ENCODE results near the gene SULT1A2.
"Not testable (repeated sequence)": the region's sequence is repeated elsewhere in the genome, so short reads cannot be mapped to it uniquely, and the experiment has no call there.

SULT1A2 gene

DNA sequence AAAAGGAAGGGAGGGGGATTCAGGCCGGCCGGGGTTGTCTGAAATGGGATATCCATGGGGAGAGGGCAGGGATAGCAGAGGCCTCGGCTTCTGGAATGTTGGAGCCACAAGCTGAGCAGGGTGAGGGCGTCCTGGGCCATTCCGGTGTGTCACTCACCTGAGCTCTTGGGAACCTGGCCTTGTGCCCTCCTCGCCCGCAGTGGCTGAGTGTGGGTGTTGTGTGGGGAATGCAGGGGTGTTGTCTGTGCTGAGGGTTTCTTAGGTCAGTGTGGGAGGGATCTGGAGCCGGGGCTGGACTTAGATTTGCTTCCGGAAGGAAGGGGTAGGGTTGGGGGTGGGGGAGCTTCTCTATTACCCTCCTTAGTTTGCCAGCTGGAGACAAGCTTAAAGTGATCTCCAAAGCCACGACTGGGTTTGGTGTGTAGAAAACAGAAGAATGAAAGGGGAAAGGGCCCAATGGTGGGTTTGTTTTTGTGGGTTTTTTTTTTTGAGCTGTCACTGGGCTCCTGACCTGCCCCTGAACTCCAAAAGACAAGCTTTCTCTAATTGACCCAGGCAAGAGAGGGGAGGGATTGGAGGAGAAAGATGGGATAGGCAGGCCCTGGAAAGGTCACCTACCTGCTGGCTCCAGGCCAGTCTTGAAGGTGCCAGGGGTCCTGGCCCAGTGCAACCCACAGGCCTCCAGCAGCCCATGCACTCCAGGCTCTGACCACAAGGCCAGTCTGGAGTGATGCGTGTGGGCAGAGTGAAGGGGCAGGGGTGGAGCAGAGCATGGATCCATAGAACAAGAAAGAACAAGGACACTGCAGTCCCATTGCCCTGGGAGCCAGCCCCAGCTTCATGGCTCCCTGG is at the start of gene SULT1A2:
TSS of gene SULT1A2 (minus strand) at position 211 of the 852 bp plus-strand sequence. CDS start 1,120 bp downstream, outside the sequence.
- no peak for DNase-seq

GRCh38 chr16:28639959-28640358 is 43.1 kb upstream of the SULT1A2 start:
- not testable (repeated sequence) for DNase-seq

- not testable (repeated sequence) for DNase-seq
Measured at GRCh38 chr16:28638359-28638758, 41.5 kb upstream of the SULT1A2 start.

- not testable (repeated sequence) for DNase-seq
Measured at GRCh38 chr16:28637765-28638164, 40.9 kb upstream of the SULT1A2 start, which contains the start of gene NPIPB8. Gene NPIPB8, plus strand, starts transcription at chr16:28638065. Its CDS starts 296 bp downstream, at chr16:28638361.

DNA sequence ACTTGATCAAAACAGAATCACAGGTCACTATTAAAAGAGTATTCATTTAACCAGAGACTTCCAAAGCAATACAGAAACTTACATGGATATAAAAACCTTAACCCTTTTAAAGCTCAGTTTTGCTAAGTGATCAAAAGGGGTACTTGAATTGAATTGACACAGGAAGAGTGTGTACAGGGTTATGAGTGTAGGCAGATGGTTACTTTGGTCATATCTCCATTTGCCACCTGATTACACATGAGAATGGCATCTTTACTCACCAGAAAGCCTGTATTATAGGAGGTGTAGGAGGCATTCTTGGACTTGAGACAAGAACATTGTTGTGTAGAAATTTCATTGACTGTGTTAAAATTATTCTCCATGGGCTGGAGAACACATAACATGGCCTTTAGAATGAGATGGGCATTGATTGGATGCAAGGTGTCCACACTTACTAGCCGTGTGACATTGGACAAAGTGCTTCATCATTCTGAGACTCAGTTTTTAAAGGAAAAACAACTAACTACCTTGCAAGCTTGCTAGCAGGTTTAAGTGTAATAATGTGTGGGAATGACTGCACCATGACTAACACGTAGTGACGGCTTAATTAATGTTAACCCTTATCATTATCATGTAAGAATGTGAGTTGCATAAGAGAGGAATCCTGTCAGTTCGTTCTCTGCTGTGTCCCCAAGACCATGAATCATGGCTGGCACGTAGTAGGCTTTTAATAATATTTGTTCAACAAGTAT is 39.4 kb upstream of the SULT1A2 start:
- DNase-seq, result not testable (repeated sequence)

DNA sequence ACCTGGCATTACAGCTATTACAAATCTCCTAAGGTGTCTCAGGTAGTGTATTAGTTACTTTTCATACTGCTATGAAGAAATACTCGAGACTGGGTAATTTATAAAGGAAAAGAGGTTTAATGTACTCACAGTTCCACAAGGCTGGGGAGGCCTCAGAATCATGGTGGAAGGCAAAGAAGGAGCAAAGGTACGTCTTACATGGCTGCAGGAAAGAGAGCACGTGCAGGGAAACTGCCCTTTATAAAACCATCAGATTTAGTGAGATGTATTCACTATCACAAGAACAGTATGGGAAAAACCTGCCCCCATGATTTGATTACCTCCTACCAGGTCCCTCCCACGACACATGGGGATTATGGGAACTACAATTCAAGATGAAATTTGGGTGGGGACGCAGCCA is 34.1 kb upstream of the SULT1A2 start:
- not testable (repeated sequence) for DNase-seq

- DNase-seq, result peak; percentile 54
Measured at GRCh38 chr16:28623172-28623711, 26.4 kb upstream of the SULT1A2 start.

- not testable (repeated sequence) for DNase-seq
Measured at GRCh38 chr16:28622532-28623171, 25.8 kb upstream of the SULT1A2 start.

DNA sequence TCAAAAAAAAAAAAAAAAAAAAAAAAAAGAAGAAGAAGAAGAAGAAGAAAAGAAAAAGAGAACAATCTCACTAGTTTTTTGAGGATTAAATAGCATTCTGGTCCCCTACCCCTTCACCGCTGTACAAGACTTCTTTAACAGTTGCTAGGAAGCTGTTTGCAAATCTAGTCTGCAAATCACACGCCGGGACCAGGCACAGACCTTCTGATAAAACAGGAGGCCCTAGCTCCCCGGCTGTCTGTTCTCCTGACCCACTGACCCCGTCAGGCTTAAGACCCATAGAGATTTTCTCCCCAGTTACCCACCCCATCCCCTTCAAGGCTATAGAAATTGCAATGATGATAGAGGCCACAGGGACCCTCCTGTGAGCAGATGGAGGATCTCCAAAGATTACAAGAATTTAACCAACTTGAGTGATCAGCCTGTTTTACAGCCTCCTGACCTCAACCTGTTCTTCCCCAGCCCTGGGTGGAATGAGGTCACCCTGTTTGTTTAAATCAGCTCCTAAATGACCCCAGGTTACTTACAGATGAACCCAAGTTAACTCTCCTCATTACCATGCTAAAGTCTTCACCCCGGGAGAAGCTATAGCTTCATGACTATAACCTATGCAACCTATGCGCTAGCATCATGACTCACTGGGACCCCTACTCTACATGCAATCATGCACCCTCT is 24.8 kb upstream of the SULT1A2 start:
- no peak for DNase-seq

DNA sequence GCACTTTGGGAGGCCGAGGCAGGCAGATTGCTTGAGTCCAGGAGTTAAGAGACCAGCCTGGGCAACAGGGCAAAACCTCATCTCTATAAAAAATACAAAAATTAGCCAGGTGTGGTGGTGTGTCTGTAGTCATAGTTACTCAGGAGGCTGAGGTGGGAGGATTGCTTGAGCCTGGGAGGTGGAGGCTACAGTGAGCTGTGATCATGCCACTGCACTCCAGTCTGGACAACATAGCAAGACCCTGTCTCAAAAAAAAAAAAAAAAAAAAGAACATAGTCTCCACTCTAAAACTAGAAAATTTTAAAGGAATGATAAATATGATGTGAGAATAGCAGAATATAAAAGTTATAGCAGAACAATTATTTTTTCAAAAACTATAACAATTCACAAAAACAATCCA is 23.5 kb upstream of the SULT1A2 start:
- not testable (repeated sequence) for DNase-seq

- no peak for DNase-seq
Measured at GRCh38 chr16:28617874-28618273, 21.0 kb upstream of the SULT1A2 start.

GRCh38 chr16:28616636-28617035 is 19.8 kb upstream of the SULT1A2 start:
- no peak for DNase-seq

- DNase-seq, result not testable (repeated sequence)
Measured at GRCh38 chr16:28616224-28616577, 19.4 kb upstream of the SULT1A2 start.

DNA sequence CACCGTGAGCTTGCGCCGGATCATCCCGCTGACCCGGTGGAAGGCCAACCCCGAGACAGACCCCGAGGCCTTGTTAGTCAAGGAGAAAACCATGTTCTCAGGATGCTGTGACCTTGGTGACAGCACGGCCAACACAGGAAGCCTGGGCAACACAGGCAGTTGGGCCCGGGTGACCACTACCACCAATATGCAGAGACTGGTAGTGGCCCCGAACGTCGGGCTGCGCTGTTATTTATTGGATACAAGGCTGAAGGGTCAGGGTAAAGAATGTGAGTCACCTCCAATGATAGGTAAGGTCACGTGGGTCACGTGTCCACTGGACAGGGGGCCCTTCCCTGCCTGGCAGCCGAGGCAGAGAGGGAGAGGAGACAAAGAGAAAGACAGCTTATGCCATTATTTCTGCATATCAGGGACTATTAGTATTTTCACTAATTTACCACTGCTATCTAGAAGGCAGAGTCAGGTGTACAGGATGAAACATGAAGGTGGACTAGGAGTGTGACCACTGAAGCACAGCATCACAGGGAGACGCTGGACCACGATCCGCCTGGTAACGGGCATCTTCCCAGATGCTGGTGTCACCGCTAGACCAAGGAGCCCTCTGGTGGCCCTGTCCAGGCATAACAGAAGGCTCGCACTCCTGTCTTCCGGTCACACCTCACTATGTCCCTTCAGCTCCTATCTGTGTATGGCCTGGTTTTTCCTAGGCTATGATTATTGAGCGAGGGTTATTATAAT is 18.8 kb upstream of the SULT1A2 start:
- DNase-seq, result not testable (repeated sequence)

- DNase-seq, result not testable (repeated sequence)
Measured at GRCh38 chr16:28614561-28614960, 17.7 kb upstream of the SULT1A2 start.

DNA sequence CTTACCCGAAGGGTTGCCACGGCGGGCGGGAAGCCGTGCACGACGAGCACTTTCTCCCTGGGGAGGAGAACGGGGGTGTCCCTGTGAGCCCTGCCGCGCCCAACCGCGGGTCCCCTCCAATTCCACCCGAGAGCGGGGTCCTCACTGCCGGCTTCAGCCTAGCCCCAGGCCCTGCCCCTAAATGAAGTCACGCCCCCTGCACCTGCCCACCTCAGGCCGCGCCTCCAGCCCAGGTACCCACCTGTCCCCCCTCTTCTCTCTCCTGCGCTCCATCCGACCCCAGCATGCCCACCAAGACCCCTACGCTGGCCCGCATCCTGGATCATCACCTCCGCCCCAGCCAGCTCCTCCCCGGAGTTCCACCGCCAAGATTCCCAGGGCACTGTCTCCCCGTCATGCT is 17.1 kb upstream of the SULT1A2 start:
- not testable (repeated sequence) for DNase-seq

DNA sequence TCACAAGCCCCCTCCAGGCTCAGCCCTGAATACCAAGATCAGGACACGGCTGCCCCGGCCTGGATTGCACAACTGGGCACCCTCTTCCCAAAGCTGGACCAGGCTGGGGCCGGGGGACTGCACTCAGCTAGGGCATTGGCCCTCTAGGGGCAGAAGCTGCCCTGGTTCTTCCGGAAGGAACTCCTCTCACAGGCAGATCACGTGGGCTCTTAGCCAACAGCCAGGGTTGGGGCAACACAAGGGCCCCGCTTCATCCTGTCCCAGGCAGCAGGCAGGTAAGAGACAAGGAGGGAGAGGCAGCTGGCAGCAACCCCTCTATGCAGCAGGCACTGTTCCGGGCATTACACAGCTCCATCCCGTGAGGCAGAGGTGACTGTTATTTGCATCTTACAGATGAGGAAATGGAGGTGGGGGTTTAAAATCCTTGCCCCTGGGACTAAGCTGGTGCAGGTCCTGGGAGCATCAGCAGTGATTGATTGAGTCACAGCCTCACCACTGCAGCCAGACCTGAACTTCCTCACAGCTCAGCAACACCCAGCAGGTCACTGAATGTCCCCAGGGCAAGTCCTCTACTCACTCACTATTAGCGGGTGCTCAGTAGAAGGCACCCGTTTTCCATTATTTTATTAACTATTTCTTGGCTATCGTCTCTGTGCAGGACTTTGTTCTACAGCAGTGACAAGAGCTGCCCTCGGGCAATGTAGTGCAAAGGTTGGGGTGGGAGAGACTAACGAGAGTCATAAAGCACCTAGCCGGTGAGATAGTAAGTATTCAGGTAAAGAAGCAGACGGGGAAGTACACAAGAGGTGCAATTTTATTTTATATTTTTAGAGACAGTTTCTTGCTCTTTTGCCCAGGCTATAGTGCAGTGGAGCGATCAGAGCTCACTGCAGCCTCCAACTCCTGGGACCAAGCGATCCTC is 15.8 kb upstream of the SULT1A2 start:
- DNase-seq, result not testable (repeated sequence)

DNA sequence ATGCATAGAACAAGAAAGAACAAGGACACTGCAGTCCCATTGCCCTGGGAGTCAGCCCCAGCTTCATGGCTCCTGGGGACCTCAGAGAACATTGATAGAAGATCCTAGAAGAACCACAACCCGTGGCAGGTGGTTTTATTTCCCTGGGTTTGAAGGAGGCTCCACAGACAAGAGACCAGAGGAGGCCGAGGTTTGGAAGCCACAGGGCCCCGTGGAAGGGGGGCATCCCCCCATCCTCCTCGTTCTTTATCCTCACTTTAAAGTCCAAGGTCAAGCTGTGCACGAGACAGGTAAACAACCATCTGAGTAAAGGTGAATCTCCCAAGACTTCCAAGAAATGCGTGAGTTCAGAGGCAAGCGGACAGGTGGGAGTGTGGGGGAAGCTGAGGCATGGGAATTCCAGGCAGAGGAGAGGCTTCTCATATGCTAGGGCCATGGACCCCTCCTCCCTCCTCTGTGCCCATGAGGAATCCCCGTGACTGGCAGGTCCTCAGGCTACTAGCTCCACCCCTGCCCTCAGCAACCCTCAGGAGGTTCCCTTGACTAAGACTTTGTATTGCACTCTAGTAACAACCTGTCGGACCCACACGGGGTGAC is 13.8 kb upstream of the SULT1A2 start:
- DNase-seq, result no peak

- no peak for DNase-seq
Measured at GRCh38 chr16:28609631-28610594, 13.1 kb upstream of the SULT1A2 start, which contains the start of gene SULT1A1. Gene SULT1A1, minus strand, starts transcription at chr16:28610044. Its CDS starts 1,189 bp downstream, at chr16:28608855.

All from activated effector memory CD4-positive, alpha-beta T cell treated with Interleukin-2 at 50 U/mL for 16 hours (primary cell).